H1 (cell line): ENCODE results near the gene USH2A. TPM values are rescaled to one million over a fixed set of nuclear protein-coding genes. Genes with fewer than 3 reads are reported as not detected.

Source experiments
- CHD1 ChIP-seq: IDR thresholded peaks from 2 replicates; pipeline ENCODE4 v1.6.1; 2012; ENCODE audit warnings: low read depth, low read length, improper control_type of control experiment
- CHD2 ChIP-seq: IDR thresholded peaks from 2 replicates; pipeline ENCODE4 v1.6.1; 2012; ENCODE audit warnings: low read length, improper control_type of control experiment
- USF2 ChIP-seq: IDR thresholded peaks from 2 replicates; pipeline ENCODE4 v1.6.1; 2011; ENCODE audit warnings: low read length, improper control_type of control experiment
- polyA plus RNA-seq, 7 experiments: library from polyadenylated mRNA; depleted of rRNA in 3 of 7; stranded (reverse) in 5 of 7; unstranded in 2 of 7; fragments of >200 nt in 5 of 7; fragments of 200-250 nt in 2 of 7; gene quantifications; 1 replicate in 5 of 7; 2 replicates in 1 of 7; 4 replicates in 1 of 7; pipeline versions ENCODE4 v1.2.1 to v1.2.3, GENCODE V29; 2011 to 2013; ENCODE audit warnings: missing spikeins in 2 of 7, mixed read lengths in 2 of 7
- total RNA-seq: library from RNA; stranded (reverse); fragmentation: NEBNext Ultra II Directional; extraction: Animal tissue kit (Norgen Biotek cat#: 25700); gene quantifications from 2 replicates; pipeline ENCODE4 v1.2.1, GENCODE V29; 2021

USH2A gene
- total and polyA plus RNA-seq, 2 of the 8 experiments (the other 6 are each of a cell fraction or from before 2014, with no cell fraction given): 0.02 to 0.17 TPM

- TF ChIP-seq USF2 (no peak), CHD2 (no peak), CHD1 (no peak)
These were observed 119.6 kb downstream of the USH2A start (continued) for GRCh38 chr1:216303690-216304089.
